ENCODE measurements around the gene EGFLAM. TPM values are rescaled to one million over a fixed set of nuclear protein-coding genes. Genes with fewer than 3 reads are reported as not detected.

EGFLAM gene
- total RNA-seq, 1 experiment from 2014 or later: 1.1 TPM

- Mint-ChIP-seq H3K36me3 (no peaks in the 10 kb centered on the region), H3K9me3 (no peaks in the 10 kb centered on the region), H3K27ac (no peak overlapping the region), H3K4me3 (no peak overlapping the region), H3K27me3 (ENCODE audit: low read depth) (no peaks in the 10 kb centered on the region), H3K4me1 (no peaks in the 10 kb centered on the region)
- POLR2A ChIA-PET: no interaction called here
- CTCF ChIA-PET: no interaction called here
- ATAC-seq (no peak), DNase-seq (ENCODE audit: low spot score) (no peak)
- TF ChIP-seq SMAD3 (CRISPR knock-in tag; IDR thresholded peaks at IDR 0.05; ENCODE audit: borderline replicate concordance): no peak
- TF ChIP-seq E2F4 (CRISPR knock-in tag; IDR thresholded peaks at IDR 0.05; ENCODE audit: borderline replicate concordance, low read depth): no peak
- TF ChIP-seq ATF3 (CRISPR knock-in tag; conservative IDR thresholded peaks at IDR 0.05): no peak
- no peak for TF ChIP-seq PRRX2 (CRISPR knock-in tag; IDR thresholded peaks at IDR 0.05)
- TF ChIP-seq KAT7 (CRISPR knock-in tag; IDR thresholded peaks at IDR 0.05; ENCODE audit: borderline replicate concordance): no peak
- TF ChIP-seq E2F5 (CRISPR knock-in tag; IDR thresholded peaks at IDR 0.05): no peak
- TF ChIP-seq TP53 (CRISPR knock-in tag; IDR thresholded peaks at IDR 0.05): no peak
- TF ChIP-seq ZBTB21 (CRISPR knock-in tag; IDR thresholded peaks at IDR 0.05; ENCODE audit: borderline replicate concordance): no peak
- no peak for TF ChIP-seq CBFB (CRISPR knock-in tag; IDR thresholded peaks at IDR 0.05; ENCODE audit: low read depth)
- no peak for TF ChIP-seq TEAD1 (CRISPR knock-in tag; IDR thresholded peaks at IDR 0.05)
- no peak for TF ChIP-seq MAX (CRISPR knock-in tag; IDR thresholded peaks at IDR 0.05)
- no peak for TF ChIP-seq OVOL2 (CRISPR knock-in tag; IDR thresholded peaks at IDR 0.05; ENCODE audit: borderline replicate concordance)
- TF ChIP-seq IRF2 (CRISPR knock-in tag; IDR thresholded peaks at IDR 0.05; ENCODE audit: borderline replicate concordance, low read depth): no peak
- TF ChIP-seq ZNF317 (CRISPR knock-in tag; IDR thresholded peaks at IDR 0.05; ENCODE audit: borderline replicate concordance, low read depth): no peak
- no peak for TF ChIP-seq ELF4 (CRISPR knock-in tag; IDR thresholded peaks at IDR 0.05; ENCODE audit: low read depth)
Measured at GRCh38 chr5:38241655-38242054, 16.7 kb upstream of the EGFLAM start.

- Mint-ChIP-seq H3K4me3 (no peak overlapping the region), H3K9me3 (no peaks in the 10 kb centered on the region), H3K27me3 (ENCODE audit: low read depth) (no peaks in the 10 kb centered on the region), H3K36me3 (no peaks in the 10 kb centered on the region), H3K4me1 (no peaks in the 10 kb centered on the region), H3K27ac (no peak overlapping the region)
- ATAC-seq (no peak), DNase-seq (ENCODE audit: low spot score) (no peak)
- ChIA-PET CTCF (interaction anchor here (2.5 kb wide), 1 partner anchor 20 kb away, joined by 7 read pairs; no protein-coding TSS in a partner anchor), POLR2A (no interaction called here)
- TF ChIP-seq ATF2 (CRISPR knock-in tag; IDR thresholded peaks at IDR 0.05; ENCODE audit: borderline replicate concordance, low read depth) (no peak), CDX4 (CRISPR knock-in tag; IDR thresholded peaks at IDR 0.05; ENCODE audit: borderline replicate concordance) (no peak), FOXK1 (CRISPR knock-in tag; IDR thresholded peaks at IDR 0.05) (no peak), ARID4B (CRISPR knock-in tag; IDR thresholded peaks at IDR 0.05; ENCODE audit: borderline replicate concordance) (no peak), GRHL2 (CRISPR knock-in tag; IDR thresholded peaks at IDR 0.05; ENCODE audit: insufficient replicate concordance, severe bottlenecking) (no peak), RORB (CRISPR knock-in tag; IDR thresholded peaks at IDR 0.05) (no peak), ZNF425 (CRISPR knock-in tag; conservative IDR thresholded peaks at IDR 0.05) (no peak), NFE2L1 (CRISPR knock-in tag; IDR thresholded peaks at IDR 0.05) (no peak)
Measured at GRCh38 chr5:38245307-38245706, 13.1 kb upstream of the EGFLAM start.
